Measurements from ENCODE around the gene NKAP.
"Not testable (repeated sequence)": the region's sequence is repeated elsewhere in the genome, so short reads cannot be mapped to it uniquely, and the experiment has no call there.

NKAP gene

DNA sequence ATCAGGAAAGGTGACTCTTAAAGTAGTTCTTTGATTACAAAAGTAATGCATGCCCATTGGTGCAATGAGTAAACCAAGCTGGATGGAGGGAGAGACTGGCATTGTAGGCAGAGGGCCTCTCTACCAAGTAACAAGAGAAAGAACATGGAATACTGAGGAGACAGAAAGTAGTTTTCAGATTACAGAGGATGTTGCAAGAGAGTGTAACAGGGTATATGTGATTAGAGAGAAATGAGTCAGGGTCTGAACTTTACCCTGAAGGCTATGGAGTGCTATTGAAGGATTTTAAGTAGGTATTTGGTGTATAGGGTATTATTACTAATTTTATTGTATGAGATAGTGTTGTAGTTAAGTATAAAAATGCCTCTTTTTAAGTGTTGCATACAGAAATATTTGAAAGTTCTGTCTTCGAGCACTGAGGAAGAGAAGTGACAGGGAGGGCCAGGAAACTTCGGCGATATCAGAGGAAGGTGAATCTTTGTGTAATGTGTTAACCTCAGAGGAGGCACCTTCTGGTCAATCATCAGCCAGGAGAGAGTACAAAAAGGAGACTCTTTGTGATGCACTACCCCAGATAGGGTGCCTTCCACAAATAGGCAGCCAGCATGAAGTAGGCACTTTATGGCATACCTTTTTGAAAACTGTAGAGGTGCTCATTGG is 8.2 kb downstream of the NKAP start:
- no peak for DNase-seq

DNA sequence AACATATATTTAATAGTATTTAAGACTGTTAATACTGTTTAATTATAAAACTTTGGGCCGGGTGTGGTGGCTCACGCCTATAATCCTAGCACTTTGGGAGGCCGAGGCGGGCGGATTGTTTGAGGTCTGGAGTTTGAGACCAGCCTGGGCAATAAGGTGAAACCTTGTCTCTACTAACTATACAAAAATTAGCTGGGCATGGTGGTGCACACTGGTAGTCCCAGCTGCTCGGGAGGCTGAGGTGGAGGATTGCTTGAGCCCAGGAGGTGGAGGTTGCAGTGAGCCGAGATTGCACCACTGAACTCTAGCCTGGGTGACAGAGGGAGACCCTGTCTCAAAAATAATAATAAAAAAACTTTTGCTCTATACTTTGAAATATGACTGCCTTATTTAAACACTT is 21.2 kb downstream of the NKAP start:
- DNase-seq: not testable (repeated sequence)

DNA sequence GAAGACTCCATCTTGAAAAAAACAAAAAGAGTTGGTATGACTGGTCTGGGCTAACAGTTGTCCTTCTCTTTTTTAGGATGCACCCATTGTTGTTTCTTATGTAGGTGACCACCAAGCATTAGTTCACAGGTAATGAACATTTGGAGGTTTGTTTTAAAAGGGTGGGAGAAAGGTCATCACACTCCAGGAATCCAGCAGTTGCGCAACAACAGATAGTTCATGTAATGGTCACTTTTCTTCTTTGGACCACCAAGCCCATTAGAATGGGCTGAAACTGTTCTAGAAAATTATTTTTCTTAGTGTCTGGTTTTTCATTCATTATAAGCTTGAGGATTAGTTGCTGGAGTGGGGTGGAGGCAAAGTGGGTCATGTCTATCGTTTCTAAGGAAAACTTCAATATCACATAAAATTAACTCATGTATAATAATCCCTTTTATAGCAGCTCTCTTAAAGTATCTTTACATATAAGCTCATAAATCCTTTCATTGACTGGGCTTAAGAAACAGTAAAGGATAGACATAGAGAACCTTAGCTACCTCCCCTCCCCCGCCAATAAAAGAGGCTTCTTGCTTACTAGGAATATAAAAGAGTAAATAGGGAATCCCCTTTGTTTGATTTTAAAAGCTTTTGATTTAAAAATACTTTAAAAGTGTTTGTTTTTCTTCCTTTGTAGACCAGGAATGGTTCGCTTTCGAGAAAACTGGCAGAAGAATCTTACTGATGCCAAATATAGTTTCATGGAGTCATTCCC is 23.5 kb downstream of the NKAP start:
- no peak for DNase-seq

DNA sequence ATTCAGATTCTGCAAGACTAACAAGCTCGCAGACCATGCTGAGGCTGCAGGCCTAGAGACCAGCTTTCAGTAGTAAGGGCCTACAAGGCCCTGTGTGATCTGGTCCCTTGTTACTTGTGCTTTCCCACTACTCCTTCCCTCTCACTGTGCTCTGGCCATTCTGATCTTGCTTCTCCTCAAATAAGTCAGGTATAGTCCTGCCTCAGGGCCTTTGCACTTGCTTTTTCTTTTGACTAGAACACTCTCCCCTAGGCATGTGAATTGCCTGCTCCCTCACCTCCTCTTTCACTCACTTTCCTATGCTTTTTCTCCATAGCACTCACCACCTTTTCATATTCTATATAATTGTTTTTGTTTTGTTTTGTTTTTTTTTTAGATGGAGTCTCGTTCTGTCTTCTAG is 25.7 kb downstream of the NKAP start:
- DNase-seq: no peak

DNA sequence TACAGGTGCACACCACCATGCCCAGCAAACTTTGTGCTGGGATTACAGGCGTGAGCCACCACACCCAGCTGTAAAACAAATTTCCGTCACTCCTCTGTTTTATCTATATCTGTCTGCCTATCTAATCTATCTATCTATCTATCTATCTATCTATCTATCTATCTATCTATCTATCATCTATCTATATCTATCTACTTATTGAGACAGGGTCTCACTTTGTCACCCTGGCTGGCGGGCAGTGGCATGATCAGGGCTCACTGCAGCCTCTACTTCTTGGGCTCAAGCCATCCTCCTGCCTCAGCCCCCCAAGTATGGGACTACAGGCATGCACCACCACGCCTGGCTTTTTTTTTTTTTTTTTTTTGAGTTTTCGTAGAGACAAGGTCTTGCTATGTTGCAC is 27.2 kb downstream of the NKAP start:
- no peak for DNase-seq

DNA sequence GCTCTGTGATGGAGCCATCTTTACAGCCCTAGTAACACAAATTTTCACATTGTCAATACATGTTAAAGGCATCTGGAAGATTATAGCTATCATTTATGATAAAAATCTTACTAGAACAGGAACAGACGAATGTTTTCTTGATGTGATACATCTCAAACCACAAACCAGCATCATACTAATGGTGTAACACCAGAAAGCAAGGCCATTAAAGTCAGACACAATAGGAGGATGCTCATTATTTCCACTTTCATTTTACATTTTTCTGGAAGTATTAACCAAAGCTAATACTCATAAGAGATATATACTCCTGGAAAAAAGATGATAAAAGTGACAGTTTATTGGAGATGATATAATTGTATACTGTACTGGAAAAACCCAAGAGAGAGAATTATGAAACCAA is 42.6 kb downstream of the NKAP start:
- no peak for DNase-seq

DNA sequence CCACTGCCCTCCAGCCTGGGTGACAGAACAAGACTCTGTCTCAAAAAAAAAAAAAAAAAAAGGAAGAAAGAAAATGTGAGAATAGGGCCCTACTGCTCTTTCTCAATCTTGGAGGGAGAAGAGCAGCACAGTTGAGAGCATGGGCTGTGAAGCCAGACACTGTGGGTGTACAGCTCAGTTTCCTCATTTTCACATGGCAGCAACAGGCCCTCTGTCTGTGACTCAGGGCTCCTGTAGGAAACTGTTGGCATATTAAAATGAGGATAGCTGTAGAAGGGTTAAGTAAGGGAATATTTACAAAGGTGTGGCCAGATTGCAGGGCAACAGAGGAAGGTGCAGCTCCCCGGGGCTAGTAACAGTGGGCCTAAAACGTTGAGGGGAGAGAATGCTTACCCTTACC is 44.4 kb downstream of the NKAP start:
- DNase-seq: no peak

DNA sequence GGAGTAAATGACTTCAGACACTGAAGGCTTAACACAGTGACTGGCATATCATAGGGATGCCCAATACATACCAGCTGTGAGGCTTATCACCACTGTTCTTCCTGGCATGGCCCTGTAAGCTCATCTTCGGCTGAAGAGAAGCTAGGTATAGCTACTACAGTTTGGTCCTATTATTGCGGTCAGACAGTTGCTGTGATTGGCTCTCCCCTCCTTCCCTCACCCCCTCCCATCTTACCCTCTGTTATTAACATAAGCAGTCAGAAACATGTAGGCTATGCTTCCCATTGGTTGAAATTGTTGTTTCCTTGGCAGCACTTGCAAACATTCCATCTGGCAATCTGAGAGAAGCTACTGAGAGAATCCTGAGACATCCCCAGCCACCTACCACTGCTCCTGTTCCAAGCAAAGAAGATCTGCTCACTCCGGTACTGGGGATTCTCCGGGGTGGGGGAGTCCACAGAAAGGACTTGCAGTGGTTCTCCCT is 47.7 kb downstream of the NKAP start, which contains the start of gene AKAP14:
TSS of gene AKAP14 (plus strand) at position 51 of the 484 bp plus-strand sequence. CDS start 7,331 bp downstream, outside the sequence.
- peak; percentile 6 for DNase-seq

DNA sequence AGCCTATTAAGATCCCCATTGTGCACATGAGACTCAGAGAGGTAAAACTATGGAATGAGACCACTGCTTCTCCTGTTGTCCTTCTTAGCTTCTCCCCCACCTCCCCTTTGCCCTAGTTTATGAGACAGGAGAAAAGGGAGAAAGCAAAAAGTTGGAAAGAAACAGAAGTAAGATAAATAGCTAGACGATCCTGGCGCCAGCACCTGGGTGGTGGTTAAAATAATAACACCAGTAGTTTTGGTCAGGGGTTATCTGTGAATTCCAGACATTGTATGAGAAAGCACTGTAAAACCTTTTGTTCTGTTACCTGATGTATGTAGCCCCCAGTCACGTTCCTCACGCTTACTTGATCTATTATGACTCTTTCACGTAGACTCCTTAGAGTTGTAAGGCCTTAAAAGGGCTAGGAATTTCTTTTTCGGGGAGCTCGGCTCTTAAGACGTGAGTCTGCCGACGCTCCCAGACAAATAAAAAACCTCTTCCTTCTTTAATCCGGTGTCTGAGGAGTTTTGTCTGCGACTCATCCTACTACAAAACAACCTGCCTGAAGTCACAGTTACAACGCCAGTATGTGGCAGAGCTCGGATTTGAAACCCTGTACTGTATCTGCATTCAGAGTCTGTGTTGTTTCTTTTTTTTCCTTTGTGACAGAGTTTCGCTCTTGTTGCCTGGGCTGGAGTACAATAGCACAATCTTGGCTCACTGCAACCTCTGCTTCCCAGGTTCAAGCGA is 51.4 kb downstream of the NKAP start:
- not testable (repeated sequence) for DNase-seq

DNA sequence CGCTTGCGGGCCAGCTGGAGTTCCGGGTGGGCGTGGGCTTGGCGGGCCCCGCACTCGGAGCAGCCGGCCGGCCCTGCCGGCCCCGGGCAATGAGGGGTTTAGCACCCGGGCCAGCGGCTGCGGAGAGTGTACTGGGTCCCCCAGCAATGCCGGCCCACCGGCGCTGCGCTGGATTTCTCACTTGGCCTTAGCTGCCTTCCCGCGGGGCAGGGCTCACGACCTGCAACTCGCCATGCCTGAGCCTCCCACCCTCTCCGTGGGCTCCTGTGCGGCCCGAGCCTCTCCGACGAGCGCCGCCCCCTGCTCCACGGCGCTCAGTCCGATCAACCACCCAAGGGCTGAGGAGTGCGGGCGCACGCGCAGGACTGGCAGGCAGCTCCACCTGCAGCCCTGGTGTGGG is 52.9 kb downstream of the NKAP start:
- not testable (repeated sequence) for DNase-seq

DNA sequence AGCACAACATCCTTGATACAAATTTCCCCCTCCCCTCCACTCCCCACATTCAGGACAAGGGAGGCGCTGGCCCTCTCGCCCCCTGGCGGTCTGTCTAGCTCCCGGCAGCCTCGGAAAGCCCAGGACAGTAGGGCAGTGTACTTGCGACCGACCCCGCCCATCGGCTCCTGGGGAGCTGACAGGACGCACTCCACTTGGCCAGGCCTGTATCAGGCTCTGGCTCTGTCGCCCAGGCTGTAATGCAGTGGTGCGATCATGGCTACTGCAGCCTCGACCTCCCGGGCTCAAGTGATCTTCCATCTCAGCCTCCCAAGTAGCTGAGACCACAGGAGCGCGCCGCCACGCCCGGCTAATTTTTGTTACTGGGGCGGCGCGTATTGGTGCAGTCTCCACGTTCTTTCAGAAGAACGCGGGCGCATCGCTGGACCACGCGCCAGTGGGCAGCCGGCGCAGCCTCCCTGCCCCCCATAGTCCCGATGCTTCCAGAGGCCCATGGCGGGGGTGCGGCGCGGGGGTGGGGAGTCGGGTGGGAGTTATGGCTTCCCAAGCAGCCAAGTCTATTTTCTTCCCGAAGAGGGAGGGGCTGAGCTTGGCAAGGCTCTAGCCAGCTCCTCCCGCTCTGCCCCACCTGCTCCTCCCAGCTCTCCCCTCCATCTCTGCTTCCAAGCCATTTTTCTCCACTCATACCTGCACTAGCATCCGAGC is 55.7 kb downstream of the NKAP start:
- DNase-seq: peak; percentile 88

DNA sequence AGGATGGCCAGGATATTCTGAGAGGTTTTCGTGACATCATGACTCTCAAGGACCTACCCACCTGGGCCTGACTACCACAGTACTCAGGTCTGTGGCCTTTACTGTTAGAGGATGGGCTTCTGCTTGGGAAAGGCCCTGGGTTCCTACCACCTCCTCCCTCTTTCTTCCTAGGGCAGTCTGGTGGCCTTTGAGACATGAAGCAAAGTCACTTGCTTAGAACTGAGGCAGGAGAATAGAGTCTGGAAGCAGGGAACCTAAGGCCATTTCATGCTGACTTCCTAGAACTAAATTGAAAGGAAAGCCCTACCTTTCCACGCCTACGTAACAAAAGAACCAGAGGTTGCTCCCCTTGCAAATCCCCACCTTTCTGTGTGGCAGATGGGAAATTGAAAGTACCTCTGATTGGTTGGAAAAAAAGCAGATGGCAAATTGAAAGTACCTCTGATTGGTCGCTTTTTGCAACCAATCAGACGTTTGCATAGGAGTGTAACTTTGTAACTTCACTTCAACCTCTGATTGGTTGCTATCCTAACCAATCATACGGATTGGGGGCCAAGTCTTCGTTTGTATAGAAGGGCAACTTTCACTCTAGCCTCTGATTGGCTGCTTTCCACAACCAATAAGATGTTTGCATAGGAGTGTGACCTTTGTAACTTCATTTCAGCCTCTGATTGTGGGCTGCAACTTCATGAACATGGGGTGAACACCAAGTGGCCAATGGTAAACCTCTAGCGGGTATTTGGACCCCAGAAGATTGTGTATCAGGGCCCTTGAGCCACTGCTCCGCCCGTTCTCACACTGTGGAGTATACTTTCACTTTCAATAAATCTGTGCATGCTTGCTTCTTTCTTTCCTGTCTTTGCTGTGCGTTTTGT is 57.8 kb downstream of the NKAP start:
- DNase-seq: peak; percentile 77

DNA sequence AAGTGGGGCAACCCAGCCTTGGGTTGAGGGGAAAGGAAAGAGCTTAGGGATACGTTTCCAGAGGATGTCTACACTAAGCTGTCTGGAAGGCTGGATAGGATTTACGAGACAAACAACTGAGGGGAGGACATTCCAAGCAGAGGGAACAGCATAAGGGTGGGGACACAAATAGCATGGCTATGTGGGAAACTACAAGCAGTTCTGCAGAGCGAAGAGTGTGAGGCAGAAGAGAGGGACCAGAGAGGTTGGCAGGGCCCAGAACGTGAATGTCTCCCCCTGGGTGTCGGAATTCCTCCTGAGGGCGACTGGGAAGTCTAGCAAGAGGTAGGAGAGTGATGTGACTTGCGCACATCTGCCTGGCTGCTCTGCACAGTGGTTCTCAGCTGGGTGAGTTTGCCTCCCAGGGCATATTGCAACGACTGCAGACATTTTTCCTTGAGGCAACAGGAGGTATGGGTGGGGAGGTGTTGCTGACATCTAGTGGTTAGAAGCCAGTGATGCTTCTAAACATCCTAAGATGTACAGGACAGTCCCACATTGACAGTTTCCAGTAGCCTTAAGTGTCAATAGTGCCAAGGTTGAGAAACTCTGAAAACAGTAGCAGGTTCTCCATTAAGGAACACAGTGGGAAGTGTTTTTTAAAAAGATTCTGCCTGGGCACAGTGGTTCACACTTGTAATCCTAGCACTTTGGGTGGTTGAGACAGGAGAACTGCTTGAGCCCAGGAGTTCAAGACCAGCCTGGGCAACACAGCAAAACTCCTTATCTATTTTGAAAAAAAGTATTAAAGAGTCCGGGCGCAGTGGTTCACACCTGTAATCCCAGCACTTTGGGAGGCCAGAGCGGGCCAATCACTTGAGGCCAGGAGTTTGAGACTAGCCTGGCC is 62.8 kb downstream of the NKAP start:
- peak; percentile 84 for DNase-seq

DNA sequence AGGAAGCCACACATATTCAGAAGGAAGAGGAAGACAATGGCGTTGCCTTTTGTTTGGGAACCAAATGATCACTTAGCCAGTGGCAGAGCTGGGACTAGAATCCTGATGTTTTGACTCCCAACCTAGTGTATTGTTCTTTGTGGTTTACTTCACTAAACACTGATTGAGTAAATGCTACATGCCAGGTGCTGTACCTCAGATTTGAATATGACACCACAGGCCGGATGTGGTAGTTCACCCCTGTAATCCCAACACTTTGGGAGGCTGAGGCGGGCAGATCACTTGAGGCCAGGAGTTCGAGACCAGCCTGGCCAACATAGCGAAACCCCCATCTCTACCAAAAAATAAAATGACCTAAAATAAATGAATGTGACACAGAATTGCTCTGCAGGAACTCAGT is 63.5 kb downstream of the NKAP start:
- no peak for DNase-seq

DNA sequence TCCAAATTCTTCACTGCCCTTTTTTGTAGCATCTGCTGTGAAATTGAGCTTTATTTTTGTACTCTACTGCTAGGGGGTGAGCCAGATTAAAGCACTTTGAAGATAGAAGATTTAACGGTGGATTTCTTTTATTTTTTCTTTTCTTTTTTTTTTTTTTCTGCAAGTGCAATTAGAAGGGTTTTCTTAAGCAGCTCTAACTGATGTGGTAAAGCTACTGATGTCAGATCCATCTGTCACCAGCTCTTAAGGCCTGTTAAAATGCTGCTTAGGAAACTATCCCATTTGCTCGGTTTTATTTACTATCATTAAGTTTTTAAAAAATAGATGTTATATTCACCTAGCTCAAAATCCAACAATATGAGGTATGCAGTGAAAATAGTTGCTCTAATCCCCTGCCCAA is 64.8 kb downstream of the NKAP start:
- DNase-seq: no peak

DNA sequence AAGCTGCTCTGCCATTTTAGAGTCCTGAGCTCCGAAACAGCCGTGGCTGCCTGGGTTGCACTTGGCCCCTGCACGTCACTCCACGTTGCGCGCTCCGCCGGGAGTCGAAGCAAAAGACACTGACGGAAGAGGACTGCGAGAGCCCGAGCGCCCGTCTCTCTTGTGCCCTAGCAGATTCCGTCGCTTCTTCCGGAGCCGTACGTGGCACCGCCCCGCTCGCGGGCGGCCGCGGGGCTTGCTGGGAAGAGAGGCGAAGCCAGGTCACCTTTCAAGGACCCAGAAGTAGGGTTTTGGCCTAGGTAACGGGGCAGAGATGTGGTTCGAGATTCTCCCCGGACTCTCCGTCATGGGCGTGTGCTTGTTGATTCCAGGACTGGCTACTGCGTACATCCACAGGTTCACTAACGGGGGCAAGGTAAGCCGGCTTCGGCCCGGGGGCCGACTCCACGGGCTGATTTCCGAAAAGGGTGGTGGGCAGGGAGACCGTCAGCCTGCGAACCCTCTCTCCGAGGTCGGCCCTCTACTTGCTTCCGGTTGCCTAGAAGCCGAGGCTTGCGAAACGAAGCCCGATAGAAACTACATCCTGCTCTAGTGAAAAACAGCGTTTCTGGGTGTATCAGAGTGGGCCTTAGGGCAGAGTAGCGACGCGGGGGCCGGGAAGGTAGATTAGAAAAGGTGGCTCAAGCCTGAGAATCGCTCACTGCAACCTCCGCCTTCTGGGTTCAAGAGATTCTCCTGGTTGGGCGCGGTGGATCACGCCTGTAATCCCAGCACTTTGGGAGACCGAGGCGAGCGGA is 71.8 kb downstream of the NKAP start, which contains the start of the genes NDUFA1 and RNF113A:
TSS of gene NDUFA1 (plus strand) at position 234 of the 797 bp plus-strand sequence. CDS start at position 314, 80 bp downstream.
TSS of gene RNF113A (minus strand) at position 135 of the 797 bp plus-strand sequence. CDS start at position 15, 120 bp downstream.
- peak; percentile 97 for DNase-seq

DNA sequence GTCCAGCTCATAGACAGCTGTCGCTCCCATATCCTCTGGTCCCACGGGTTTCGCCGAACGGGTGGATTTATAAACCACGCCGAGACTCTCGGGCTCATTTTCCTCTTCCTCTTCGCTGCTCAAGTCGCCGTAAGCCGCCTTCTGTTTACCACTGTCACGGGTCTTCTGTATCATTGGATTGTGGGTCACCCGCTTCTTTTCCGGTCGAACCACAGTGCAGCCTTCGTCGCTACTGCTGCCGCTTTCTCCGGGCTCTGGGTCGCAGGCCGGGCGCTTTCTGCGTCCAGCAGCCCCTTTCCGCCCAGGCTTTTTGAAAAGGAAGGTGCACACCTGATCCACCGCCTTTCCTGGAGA is 72.3 kb downstream of the NKAP start:
- DNase-seq: no peak

All from DMS53 (cell line).